ENCODE results near the gene MAST4. TPM values are rescaled to one million over a fixed set of nuclear protein-coding genes. Genes with fewer than 3 reads are reported as not detected.

Gene MAST4
- total and polyA plus RNA-seq, 2 of the 4 experiments (the other 2 are of a cell fraction) = 4.8 to 6.8 TPM

DNA sequence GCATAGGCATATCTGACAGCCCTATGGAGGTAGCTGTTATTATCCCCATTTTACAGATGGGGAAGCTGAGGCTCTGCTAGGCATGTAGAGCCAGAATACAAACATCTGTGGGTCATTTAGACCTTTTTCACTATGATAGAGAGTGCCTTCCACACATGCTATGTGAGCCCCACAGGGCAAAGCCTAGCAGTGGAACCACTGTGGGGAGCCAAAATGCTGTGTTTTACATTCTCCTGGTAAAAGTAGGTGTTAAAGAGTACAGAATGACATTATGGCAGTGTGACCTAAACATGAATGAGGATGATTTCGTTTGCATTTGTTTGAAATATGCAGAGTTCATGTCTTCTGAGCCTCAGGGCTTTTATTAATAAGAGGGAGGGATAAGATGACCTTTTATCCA, 265.2 kb downstream of the MAST4 start:
- H3K4ac ChIP-seq (ENCODE audit: low read depth, low read length) = no peak overlapping the region
- intact Hi-C loops (cut with micrococcal nuclease) = loop anchor here (5.0 kb wide), 2 partner anchors 286 to 554 kb away; no protein-coding TSS in a partner anchor
- peaks cover 12% of the 10 kb centered on the region for H3K27me3 ChIP-seq (ENCODE audit: control insufficient read depth, insufficient read depth, low read length)
- dilution Hi-C loops (cut with HindIII; ENCODE audit: low sequenced_read_pairs, unreplicated experiment) = no loop called here
- H3K9me3 ChIP-seq (ENCODE audit: control insufficient read depth, insufficient read depth, low read length) = no peaks in the 10 kb centered on the region
- H3K4me1 ChIP-seq (ENCODE audit: control insufficient read depth, insufficient read depth, low read length) = no peaks in the 10 kb centered on the region
- no peak overlapping the region for H3K18ac ChIP-seq (ENCODE audit: low read depth, low read length)
- ChIA-PET CTCF (interaction anchor here (0.6 kb wide), 1 partner anchor 1871 kb away, joined by 3 read pairs; no protein-coding TSS in a partner anchor), POLR2A (ENCODE audit: unreplicated experiment) (no interaction called here)
- no peak overlapping the region for H3K27ac ChIP-seq (ENCODE audit: insufficient read depth, low read length)
- no peaks in the 10 kb centered on the region for H3K36me3 ChIP-seq (ENCODE audit: control insufficient read depth, insufficient read depth, low read length)
- no peak overlapping the region for H3K9ac ChIP-seq (ENCODE audit: low read depth, low read length)
- no peak overlapping the region for H3K4me2 ChIP-seq (ENCODE audit: low read depth, low read length)
- H2BK15ac ChIP-seq (ENCODE audit: low read depth, low read length) = no peak overlapping the region
- H4K20me1 ChIP-seq (ENCODE audit: insufficient read depth, low read length) = no peaks in the 10 kb centered on the region
- H2AK9ac ChIP-seq (replicated peaks; ENCODE audit: low read depth, low read length, poor library complexity) = no peak overlapping the region
- no TSS peak for BruUV-seq (replicated peaks)
- no peak overlapping the region for H2BK5ac ChIP-seq (ENCODE audit: low read depth, low read length, poor library complexity, severe bottlenecking)
- H3K79me1 ChIP-seq (ENCODE audit: low read depth in 1 of 2, low read length in 2 of 2) = no peaks in the 10 kb centered on the region
- H2AFZ ChIP-seq (replicated peaks; ENCODE audit: low read length, poor library complexity) = no peak overlapping the region
- H3K4me3 ChIP-seq (ENCODE audit: insufficient read depth, low read depth, low read length) = no peak overlapping the region
- no peak overlapping the region for H3K56ac ChIP-seq (ENCODE audit: extremely low read depth, insufficient read depth, low read length)
- DNase-seq (no peak), ATAC-seq (ENCODE audit: low read depth) (no peak)
- H3K23ac ChIP-seq (ENCODE audit: low read depth, low read length) = no peak overlapping the region
- no peaks in the 10 kb centered on the region for H3K9me1 ChIP-seq (ENCODE audit: insufficient read depth, low read length)
- no peak overlapping the region for H4K5ac ChIP-seq (ENCODE audit: low read depth, low read length)
- H4K8ac ChIP-seq (ENCODE audit: low read depth in 2 of 2, low read length in 2 of 2) = no peak overlapping the region
- H2BK20ac ChIP-seq (ENCODE audit: low read depth, low read length) = no peak overlapping the region
- no CpG with 5 or more reads among the region's 1 CpG for WGBS, 2 experiments (ENCODE audit: extremely low coverage in 2 of 2, insufficient read length in 1 of 2)
- TF ChIP-seq USF2 (IDR thresholded peaks at IDR 0.05; ENCODE audit: low read depth, low read length) = no peak
- no peak for TF ChIP-seq FOS (IDR thresholded peaks at IDR 0.05; ENCODE audit: low read depth, low read length)
- TF ChIP-seq, protein P1, sequence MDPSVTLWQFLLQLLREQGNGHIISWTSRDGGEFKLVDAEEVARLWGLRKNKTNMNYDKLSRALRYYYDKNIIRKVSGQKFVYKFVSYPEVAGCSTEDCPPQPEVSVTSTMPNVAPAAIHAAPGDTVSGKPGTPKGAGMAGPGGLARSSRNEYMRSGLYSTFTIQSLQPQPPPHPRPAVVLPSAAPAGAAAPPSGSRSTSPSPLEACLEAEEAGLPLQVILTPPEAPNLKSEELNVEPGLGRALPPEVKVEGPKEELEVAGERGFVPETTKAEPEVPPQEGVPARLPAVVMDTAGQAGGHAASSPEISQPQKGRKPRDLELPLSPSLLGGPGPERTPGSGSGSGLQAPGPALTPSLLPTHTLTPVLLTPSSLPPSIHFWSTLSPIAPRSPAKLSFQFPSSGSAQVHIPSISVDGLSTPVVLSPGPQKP (IDR thresholded peaks at IDR 0.05; ENCODE audit: borderline replicate concordance, low read depth, low read length) = no peak
- no peak for TF ChIP-seq CHD1 (IDR thresholded peaks at IDR 0.05; ENCODE audit: low read depth, low read length)
- TF ChIP-seq RAD21 (IDR thresholded peaks at IDR 0.05; ENCODE audit: low read length) = no peak
- TF ChIP-seq POLR2A (IDR thresholded peaks at IDR 0.05; ENCODE audit: low read depth, low read length) = no peak
- TF ChIP-seq MAZ (IDR thresholded peaks at IDR 0.05; ENCODE audit: borderline replicate concordance, low read depth, low read length) = no peak
- no peak for TF ChIP-seq CEBPB (IDR thresholded peaks at IDR 0.05; ENCODE audit: low read depth, low read length)
- TF ChIP-seq SMC3 (IDR thresholded peaks at IDR 0.05; ENCODE audit: low read depth, low read length) = no peak
- TF ChIP-seq CTCF (conservative IDR thresholded peaks at IDR 0.05; ENCODE audit: low read depth, low read length) = no peak
- TF ChIP-seq MXI1 (IDR thresholded peaks at IDR 0.05; ENCODE audit: borderline replicate concordance, low read depth, low read length) = no peak
- TF ChIP-seq BHLHE40 (IDR thresholded peaks at IDR 0.05; ENCODE audit: low read depth, low read length) = no peak
- TF ChIP-seq NFE2L2 (IDR thresholded peaks at IDR 0.05; ENCODE audit: low read depth, low read length) = no peak
- no peak for TF ChIP-seq RFX5 (IDR thresholded peaks at IDR 0.05; ENCODE audit: low read depth, low read length)
- no peak for TF ChIP-seq MAFK (IDR thresholded peaks at IDR 0.05; ENCODE audit: low read depth, low read length)
- no peak for TF ChIP-seq RCOR1 (IDR thresholded peaks at IDR 0.05; ENCODE audit: insufficient replicate concordance, low read length)
- no peak overlapping the region for H4K91ac ChIP-seq (ENCODE audit: insufficient read depth, low read depth, low read length)
- no peak overlapping the region for H2AK5ac ChIP-seq (ENCODE audit: low read depth, low read length)
- H2BK120ac ChIP-seq (ENCODE audit: low read depth, low read length) = no peak overlapping the region
- no peak overlapping the region for H3K14ac ChIP-seq (replicated peaks; ENCODE audit: low read depth, low read length)
- in situ Hi-C loops (cut with MboI; ENCODE audit: low sequenced_read_pairs) = no loop called here

Measured in IMR-90 (cell line).